Breast epithelium (tissue), 3 donors: ENCODE data around the gene SPTY2D1.

Source experiments
- CTCF ChIP-seq, 3 donors: fragments of 450-650 bp; IDR thresholded peaks; one replicate each; pipeline ENCODE4 v1.5.1; 2016 to 2017; ENCODE audit warnings: antibody characterized with exemption in 3 of 3, mild to moderate bottlenecking in 3 of 3, moderate library complexity in 3 of 3
- POLR2A ChIP-seq: fragments of 450-650 bp; IDR thresholded peaks from one replicate; pipeline ENCODE4 v1.6.1; 2016; ENCODE audit warnings: antibody characterized with exemption, mild to moderate bottlenecking, moderate library complexity

- no peak for TF ChIP-seq POLR2A
- TF ChIP-seq CTCF (IDR thresholded peaks at IDR 0.05) = no peak
Observed at GRCh38 chr11:18611196-18611595, 22.9 kb downstream of the SPTY2D1 start.
